Natural killer cell (primary cell): ENCODE data around the gene CCDC197. TPM values are rescaled to one million over a fixed set of nuclear protein-coding genes. Genes with fewer than 3 reads are reported as not detected.

Experiments used
- ATAC-seq, 3 donors: fragments of 150-1000 bp in 2 of 3; fragments of 200-7000 bp in 1 of 3; cut with Tn5 transposase; 1 replicate in 1 of 3; 2 replicates in 2 of 3; pipeline ENCODE4 v1.10.0; 2021; ENCODE audit warnings: mild to moderate bottlenecking in 2 of 3, moderate library complexity in 2 of 3
- DNase-seq, 2 donors: peaks; one replicate each; pipeline versions ENCODE4 v3.0.0 to v3.0.0-alpha.2; 2013 to 2021; ENCODE audit warnings: mixed read lengths in 1 of 2
- H3K27ac ChIP-seq: one replicate; pipeline ENCODE4 v1.5.1; 2013; ENCODE audit warnings: mild to moderate bottlenecking, low read length
- H3K27me3 ChIP-seq: one replicate; pipeline ENCODE4 v1.6.1; 2013; ENCODE audit warnings: low read length; ENCODE audit not compliant: control insufficient read depth, insufficient read depth
- H3K36me3 ChIP-seq: one replicate; pipeline ENCODE4 v1.6.1; 2013; ENCODE audit warnings: low read length; ENCODE audit not compliant: control insufficient read depth, insufficient read depth
- H3K4me1 ChIP-seq: one replicate; pipeline ENCODE4 v1.6.1; 2013; ENCODE audit warnings: low read length; ENCODE audit not compliant: control insufficient read depth, insufficient read depth
- H3K4me3 ChIP-seq: one replicate; pipeline ENCODE4 v1.5.1; 2013; ENCODE audit warnings: low read length
- H3K9me3 ChIP-seq: one replicate; pipeline ENCODE4 v1.6.1; 2013; ENCODE audit warnings: low read length; ENCODE audit not compliant: control insufficient read depth, insufficient read depth
- H3K27ac Mint-ChIP-seq, 2 donors: one replicate each; pipeline ENCODE4 v1.8.0; 2022; ENCODE audit warnings: mild to moderate bottlenecking in 2 of 2, mixed read lengths in 2 of 2, moderate library complexity in 1 of 2
- H3K27me3 Mint-ChIP-seq, 2 donors: one replicate each; pipeline ENCODE4 v1.8.0; 2022; ENCODE audit warnings: low read depth in 2 of 2, mixed read lengths in 2 of 2
- H3K36me3 Mint-ChIP-seq: one replicate; pipeline ENCODE4 v1.8.0; 2022; ENCODE audit warnings: mixed read lengths
- H3K4me1 Mint-ChIP-seq, 2 donors: one replicate each; pipeline ENCODE4 v1.8.0; 2022; ENCODE audit warnings: mixed read lengths in 2 of 2
- H3K4me3 Mint-ChIP-seq: one replicate; pipeline ENCODE4 v1.8.0; 2022; ENCODE audit warnings: mild to moderate bottlenecking, moderate library complexity, mixed read lengths
- H3K9me3 Mint-ChIP-seq, 2 donors: one replicate each; pipeline ENCODE4 v1.8.0; 2022; ENCODE audit warnings: mixed read lengths in 2 of 2
- CTCF ChIP-seq: fragments of 200-600 bp; IDR thresholded peaks from one replicate; pipeline ENCODE4 v1.8.0; 2022; ENCODE audit warnings: antibody characterized with exemption
- WGBS: methylation state at CpG from one replicate; pipeline ENCODE4 v1.1.7; 2013; ENCODE audit warnings: missing lambda C conversion rate; ENCODE audit not compliant: insufficient coverage; 5-methylcytosine and 5-hydroxymethylcytosine counted together
- intact Hi-C: fragments of 100-400 bp; cut with micrococcal nuclease; formaldehyde crosslinking; loops from one replicate; pipeline ENCODE4 v1.14.2; 2022
- total RNA-seq, 4 donors: library from RNA; stranded (reverse); fragments of 120-200 nt in 1 of 4; gene quantifications; one replicate each; pipeline versions ENCODE4 v1.2.3 to v1.2.4, GENCODE V29; 2013 to 2022

Gene CCDC197
- total RNA-seq, 3 donors from 2014 or later (not counting 1 experiment from before 2014, with no cell fraction given) = not detected

DNA sequence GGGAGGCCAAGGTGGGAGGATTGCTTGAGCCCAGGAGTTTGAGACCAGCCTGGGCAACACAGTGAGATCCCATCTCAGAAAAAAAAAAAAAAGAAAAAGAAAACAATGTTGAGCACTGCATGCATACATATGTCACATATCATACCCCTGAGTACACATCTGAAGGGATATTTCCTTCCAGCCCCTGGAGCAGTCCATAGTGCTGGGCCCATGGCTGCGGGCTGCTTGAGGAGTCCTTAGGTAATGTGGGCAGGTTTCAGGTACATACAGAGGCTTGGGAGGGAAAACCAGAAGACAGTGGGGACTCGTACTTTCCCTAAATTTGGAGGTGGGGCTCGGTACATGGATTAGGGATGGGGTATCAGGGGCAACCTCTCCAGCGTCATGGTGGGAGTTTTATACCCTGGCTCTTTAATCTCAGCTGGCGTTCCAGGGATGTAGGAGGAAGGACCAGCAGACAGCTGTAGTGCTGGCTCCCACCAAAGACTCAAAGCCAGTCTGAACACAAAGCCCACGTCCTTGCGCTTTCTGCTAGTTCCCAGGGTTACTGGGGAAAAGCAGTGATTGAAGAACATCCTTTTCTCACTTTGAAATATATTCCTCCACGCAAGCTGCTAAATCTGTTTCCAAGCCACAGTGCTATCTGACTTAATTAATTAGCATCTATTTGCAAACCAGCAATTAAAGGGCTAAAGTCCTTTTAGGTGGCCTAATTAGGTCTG lies 34.2 kb downstream of the CCDC197 start:
- no peak overlapping the region for H3K27ac ChIP-seq
- ATAC-seq = no peak
- no peak for DNase-seq
- no peaks in the 10 kb centered on the region for H3K36me3 ChIP-seq
- peaks cover 12% of the 10 kb centered on the region for H3K4me1 ChIP-seq
- H3K4me1 Mint-ChIP-seq = peaks cover 0 to 4% of the 10 kb centered on the region in 2 donors
- no peak overlapping the region for H3K4me3 ChIP-seq
- WGBS = 93% methylated on average over 8 of the region's 8 CpGs
- H3K27ac Mint-ChIP-seq = no peak overlapping the region
- intact Hi-C loops = no loop called here
- no peaks in the 10 kb centered on the region for H3K36me3 Mint-ChIP-seq
- H3K27me3 ChIP-seq = no peaks in the 10 kb centered on the region
- H3K4me3 Mint-ChIP-seq = no peak overlapping the region
- TF ChIP-seq CTCF = no peak
- H3K27me3 Mint-ChIP-seq = peaks cover 0 to 8% of the 10 kb centered on the region in 2 donors
- no peaks in the 10 kb centered on the region for H3K9me3 Mint-ChIP-seq
- H3K9me3 ChIP-seq = no peaks in the 10 kb centered on the region

- 82% methylated on average over 5 of the region's 7 CpGs for WGBS
- intact Hi-C loops = no loop called here
Measured at GRCh38 chr14:94031883-94032279, 34.8 kb downstream of the CCDC197 start.

GRCh38 chr14:94034886-94035285 lies 37.8 kb downstream of the CCDC197 start:
- WGBS = 64% methylated on average over 2 of the region's 3 CpGs

More at GRCh38 chr14:94031883-94032279, 34.8 kb downstream of the CCDC197 start:
- H3K9me3 Mint-ChIP-seq = no peaks in the 10 kb centered on the region
- no peak overlapping the region for H3K27ac Mint-ChIP-seq
- no peak for DNase-seq
- H3K9me3 ChIP-seq = no peaks in the 10 kb centered on the region
- H3K27me3 Mint-ChIP-seq = peaks cover 5 to 12% of the 10 kb centered on the region in 2 donors
- H3K27me3 ChIP-seq = no peaks in the 10 kb centered on the region
- no peak for TF ChIP-seq CTCF
- peaks cover 4 to 8% of the 10 kb centered on the region in 2 donors for H3K4me1 Mint-ChIP-seq
- H3K36me3 ChIP-seq = no peaks in the 10 kb centered on the region
- H3K4me1 ChIP-seq = peaks cover 7% of the 10 kb centered on the region
- no peak overlapping the region for H3K27ac ChIP-seq
- H3K4me3 Mint-ChIP-seq = no peak overlapping the region
- no peaks in the 10 kb centered on the region for H3K36me3 Mint-ChIP-seq
- no peak for ATAC-seq
- H3K4me3 ChIP-seq = no peak overlapping the region

More at GRCh38 chr14:94034886-94035285, 37.8 kb downstream of the CCDC197 start:
- Mint-ChIP-seq H3K27me3 (peaks cover 6 to 8% of the 10 kb centered on the region in 2 donors), H3K27ac (no peak overlapping the region), H3K4me1 (peaks cover 5% of the 10 kb centered on the region in 2 donors), H3K9me3 (no peaks in the 10 kb centered on the region), H3K36me3 (no peaks in the 10 kb centered on the region), H3K4me3 (no peak overlapping the region)
- no peaks in the 10 kb centered on the region for H3K4me1 ChIP-seq
- ATAC-seq = no peak
- intact Hi-C loops = no loop called here
- no peaks in the 10 kb centered on the region for H3K36me3 ChIP-seq
- H3K27me3 ChIP-seq = no peaks in the 10 kb centered on the region
- no peak overlapping the region for H3K27ac ChIP-seq
- no peak for TF ChIP-seq CTCF
- no peaks in the 10 kb centered on the region for H3K9me3 ChIP-seq
- H3K4me3 ChIP-seq = no peak overlapping the region
- DNase-seq = no peak
